Cerebellar nuclear complex (tissue), 1 donor: Measurements from ENCODE around the gene CREB5.

ENCODE experiments used
- DNase-seq, 2 experiments: peaks; one replicate each; lab custom pipeline; 2025; lab: John Stamatoyannopoulos, UW

The CREB5 gene

DNA sequence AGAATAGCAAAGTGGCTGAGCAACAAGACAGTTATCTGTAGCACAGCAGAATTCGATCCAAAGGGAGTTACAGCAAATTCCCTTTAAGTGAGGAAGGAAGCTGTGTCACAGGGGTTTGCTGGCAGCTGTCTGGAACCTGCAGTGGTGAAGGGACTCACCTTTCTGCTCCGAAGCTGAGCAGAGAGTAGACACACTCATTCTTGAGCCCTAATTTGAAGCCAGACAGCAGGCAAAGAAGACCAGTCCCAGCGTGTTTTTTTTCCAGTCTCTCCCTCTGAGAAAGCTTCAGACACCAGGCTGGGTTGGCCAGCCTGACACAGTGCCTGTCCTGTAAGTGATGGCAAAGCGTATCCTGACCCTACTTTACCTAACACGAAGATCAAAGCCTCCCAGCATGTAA, 335.1 kb downstream of the CREB5 start:
- no peak for DNase-seq

DNA sequence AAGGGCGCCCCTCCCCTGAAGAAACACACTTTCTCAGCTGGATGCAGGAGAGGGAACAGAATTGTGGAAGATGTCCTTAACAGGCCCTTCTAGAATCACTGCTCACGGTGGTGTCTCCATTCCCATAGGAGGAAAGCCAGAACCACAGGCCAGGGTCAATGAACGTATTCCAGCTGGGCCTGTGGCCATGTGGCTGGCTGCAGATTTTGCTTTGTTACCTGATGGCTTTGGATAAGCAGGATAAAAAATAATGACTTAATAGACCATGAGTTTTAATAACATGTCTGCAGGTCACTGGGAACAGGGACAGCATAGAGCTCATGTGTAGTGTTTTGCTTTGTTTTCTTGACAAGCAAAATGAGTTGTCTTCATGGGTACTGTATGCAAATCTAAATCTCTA, 335.5 kb downstream of the CREB5 start:
- no peak for DNase-seq

- no peak for DNase-seq
Observed at GRCh38 chr7:28748346-28748745, 336.0 kb downstream of the CREB5 start.

DNA sequence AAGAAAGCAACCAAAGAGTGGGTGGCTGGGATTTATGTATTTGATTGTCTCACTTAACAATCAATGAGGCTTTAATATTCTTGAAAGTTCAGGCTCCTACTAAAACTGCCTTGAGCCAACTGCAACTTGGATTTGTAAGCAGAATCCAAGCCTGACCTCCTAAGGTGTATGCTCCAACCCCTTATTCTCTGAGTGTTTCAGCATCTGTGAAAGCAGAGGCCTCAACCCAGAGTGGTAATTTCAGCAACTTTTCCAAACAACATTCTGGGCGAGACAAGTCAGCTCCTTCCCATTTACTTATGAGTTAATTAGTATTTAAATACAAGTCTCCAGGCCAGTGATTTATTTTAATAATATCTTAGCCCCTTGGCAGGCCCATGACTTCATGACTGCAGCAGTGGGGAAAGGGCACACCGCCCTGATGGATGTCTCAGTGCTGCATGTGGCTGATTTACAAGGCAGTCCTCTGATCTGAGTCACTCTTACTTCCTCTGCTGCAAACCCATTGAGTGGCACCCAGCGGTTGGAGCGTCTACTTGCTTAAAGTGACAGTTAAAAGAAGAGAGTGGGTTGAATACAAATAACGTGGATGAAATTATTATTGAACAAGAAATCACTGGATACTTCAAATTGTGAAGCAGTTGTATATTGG, 336.7 kb downstream of the CREB5 start:
- DNase-seq = no peak

GRCh38 chr7:28749638-28750037, 337.3 kb downstream of the CREB5 start:
- DNase-seq = no peak

DNA sequence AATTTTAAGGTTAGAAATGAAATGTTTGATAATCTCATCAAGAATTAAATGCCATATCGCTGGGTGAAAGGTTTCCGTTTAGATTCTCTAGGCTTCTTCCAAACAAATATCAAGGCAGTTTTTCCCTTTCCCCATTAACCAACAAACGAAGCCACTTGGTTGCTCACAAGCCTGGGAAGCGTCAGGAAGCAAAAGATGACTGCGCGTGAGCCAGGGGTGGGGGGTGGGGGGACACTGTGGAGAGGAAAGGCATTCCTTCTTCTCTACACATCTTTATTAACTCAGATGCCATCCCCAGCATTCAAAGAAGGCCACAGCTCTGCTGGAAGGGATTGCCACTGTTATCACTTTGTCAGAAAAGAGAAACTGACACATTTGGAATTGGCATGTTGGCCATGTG, 338.7 kb downstream of the CREB5 start:
- DNase-seq = no peak

- no peak for DNase-seq
Observed at GRCh38 chr7:28753613-28754012, 341.3 kb downstream of the CREB5 start.

DNA sequence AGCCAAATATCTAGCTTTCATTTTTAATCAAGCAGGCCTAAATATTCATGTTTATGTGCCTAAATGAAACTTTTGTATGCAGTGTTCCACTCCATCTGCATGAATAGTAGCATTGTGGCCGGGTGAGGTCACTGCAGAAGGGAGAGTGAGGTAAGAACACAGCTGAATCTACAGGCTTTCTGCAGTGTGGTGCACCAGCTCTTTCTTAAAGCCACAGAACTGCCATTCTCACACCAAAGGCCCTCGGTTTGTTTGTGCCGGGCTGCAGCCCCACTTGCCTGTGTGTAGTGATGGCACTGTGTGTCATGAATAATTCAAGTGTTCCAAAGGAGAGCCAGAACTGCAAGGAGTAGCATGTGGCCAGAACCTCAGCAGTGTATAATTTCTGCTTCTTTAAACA, 341.7 kb downstream of the CREB5 start:
- DNase-seq = no peak

DNA sequence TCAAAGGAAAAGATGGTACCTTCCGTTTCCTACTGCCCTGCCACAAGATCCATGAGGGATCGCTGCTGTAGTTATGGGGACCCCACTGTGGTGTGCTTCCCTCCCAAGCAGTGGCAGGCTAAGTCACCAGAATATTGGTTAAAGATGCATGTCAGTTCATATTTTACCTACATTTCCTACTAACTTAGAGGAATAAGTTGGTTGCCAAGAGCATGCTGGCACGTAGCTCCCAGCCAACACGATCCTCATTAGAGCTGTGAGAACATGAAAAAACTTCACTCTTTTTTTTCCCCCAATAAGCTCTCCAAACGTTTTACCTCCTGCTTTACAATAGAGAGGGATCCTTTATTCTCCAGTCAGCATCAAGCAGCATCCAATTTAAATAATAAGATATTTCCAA, 342.1 kb downstream of the CREB5 start:
- DNase-seq = no peak

- no peak for DNase-seq
Observed at GRCh38 chr7:28755255-28755654, 342.9 kb downstream of the CREB5 start.

DNA sequence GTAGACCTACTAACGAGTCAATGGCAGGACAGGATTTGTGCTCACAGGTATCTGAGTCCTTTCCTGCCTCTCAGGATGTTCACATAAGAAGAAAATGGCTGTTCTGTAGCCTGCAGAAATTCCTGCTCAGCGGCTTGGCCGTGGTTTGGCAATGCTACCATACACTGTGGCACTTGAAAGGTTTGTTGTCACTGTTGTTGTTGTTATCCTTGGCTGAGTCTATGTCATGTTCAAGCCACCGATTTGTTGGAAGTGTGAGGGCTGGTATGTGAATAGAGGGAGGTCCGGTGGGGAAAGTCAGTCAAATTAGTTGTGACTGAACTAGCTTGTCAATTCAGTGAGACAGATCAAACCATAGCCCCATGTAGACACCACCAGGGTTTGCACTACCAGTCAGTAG, 345.9 kb downstream of the CREB5 start:
- no peak for DNase-seq

GRCh38 chr7:28759475-28759971, 347.2 kb downstream of the CREB5 start:
- no peak for DNase-seq

GRCh38 chr7:28761505-28761904, 349.2 kb downstream of the CREB5 start:
- DNase-seq = no peak

GRCh38 chr7:28762651-28763050, 350.3 kb downstream of the CREB5 start:
- no peak for DNase-seq

DNA sequence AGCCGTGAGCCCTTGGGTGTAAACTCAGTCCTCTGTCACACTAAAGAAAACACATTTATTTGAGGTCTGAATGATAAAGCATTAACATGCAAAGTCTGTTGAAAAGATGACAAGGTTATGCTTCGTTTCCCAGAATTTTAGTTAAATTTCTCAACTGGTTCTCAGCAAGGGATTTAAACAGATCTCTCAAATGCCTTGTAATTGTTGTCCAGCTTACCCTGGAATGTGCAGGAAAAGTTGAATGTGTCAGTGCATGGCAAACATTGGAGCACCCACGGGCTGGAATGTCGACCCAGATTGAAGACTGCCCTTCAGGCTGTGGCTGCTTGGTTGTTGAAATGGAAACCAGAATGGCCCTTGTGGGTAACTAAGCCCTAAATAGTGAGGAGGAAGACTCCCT, 354.0 kb downstream of the CREB5 start:
- DNase-seq = no peak

- DNase-seq = no peak
Observed at GRCh38 chr7:28767356-28767755, 355.0 kb downstream of the CREB5 start.

DNA sequence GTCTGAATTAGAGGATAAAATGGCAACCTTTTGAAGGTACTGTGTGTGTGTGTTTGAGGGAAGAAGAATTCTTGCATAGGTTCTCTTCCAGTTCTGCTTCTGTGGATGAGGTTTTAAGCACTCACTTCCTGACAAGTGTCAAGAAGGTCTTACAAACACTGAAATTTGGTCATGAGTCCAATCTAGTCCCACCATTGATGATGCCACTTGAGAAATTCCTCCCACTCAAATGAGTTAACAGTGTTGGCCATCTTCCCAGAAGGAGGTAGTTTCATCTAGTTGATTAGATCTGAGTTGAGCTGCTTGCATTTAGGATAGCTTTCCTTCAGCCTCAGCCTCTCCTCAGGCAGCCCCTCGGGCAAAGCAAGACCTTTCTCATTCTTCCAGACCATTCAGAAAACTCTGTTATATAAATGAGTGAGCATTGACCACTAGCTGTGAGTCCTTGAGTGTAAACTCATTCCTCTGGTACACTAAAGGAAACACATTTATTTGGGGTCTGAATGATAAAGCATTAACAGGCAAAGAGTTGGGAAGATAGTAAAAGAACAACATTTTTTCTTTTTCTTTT, 356.3 kb downstream of the CREB5 start:
- DNase-seq = no peak

GRCh38 chr7:28771906-28772622, 359.7 kb downstream of the CREB5 start:
- no peak for DNase-seq

DNA sequence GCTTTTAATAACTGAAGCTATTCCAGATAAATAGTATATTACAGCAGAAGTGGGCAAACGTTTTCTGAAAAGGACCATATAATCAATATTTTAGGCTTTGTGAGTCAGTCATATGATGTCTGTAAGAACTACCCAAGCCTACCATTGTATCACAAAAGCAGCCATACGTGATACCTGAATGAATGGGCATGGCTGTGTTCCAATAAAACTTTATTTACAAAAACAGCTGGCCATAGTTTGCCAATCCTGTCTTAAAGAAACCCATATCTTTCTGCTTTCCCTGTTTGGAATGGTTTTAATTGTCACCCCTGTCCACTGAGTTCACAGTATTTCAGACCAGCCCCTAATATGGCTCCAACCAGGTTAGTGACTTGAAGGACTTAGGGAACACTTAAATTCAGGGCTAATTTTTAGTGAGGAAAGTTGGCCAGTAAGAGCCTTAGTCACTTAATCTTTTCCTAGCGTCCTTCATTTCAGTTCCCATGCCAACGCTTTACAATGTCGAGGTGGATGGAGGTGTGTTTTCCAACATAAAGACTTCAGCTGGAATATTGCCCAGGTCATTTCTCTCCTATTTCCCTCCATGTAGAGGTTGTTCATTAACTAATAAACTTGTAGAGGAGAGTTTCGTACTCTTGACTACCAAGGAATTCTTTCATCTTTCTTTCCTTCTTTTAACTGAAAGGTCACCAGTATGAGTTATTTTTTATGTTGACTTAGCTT, 361.3 kb downstream of the CREB5 start:
- no peak for DNase-seq

DNA sequence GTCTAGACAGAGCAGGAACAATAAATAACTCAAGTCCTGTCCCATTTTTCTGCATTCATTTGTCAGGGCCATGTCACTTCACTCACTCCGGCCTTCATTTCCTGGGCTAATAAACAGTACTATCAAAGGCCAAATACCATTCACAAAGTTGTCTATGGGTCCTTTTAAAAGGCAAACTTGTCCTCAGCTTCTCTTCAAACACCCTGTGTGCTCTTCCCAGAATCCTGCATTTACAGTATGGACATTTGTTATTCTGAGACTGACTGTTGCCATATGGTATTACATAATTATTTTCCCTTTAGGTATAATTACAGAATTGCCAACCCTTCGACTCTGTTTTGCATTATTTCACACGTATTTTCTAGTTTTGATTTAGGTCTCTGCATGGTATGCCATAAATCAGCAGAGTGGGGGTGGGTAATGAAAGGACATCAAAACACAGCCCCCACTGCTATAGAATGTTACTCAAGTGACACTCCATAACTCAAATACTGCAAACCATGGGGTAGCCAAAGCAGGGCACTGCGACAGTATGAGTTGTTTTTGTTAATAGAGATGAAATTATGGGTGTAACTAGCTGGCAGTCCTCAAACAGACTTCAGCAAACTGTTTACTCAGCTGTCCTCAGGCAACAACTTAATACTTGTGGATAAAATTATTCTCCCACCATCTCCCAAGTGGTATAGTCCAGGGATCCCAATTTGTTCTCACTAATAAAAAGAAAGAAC, 362.1 kb downstream of the CREB5 start:
- no peak for DNase-seq

- no peak for DNase-seq
Observed at GRCh38 chr7:28776463-28777157, 364.3 kb downstream of the CREB5 start.
